ENCODE data around the gene MACIR. TPM values are rescaled to one million over a fixed set of nuclear protein-coding genes. Genes with fewer than 3 reads are reported as not detected.
A peak's percentile ranks its signal among the peaks of the same experiment; 100 is the strongest.

Gene MACIR
- total and polyA plus RNA-seq, 2 of the 13 experiments (the other 11 are each of a cell fraction or from before 2014, with no cell fraction given), result 2.4 to 4.4 TPM

- TF ChIP-seq CTCF (CRISPR knock-in tag; IDR thresholded peaks at IDR 0.05) (0 out of 2 replicates have a peak, but pooled peaks have one; percentile 3), PITX1 (CRISPR knock-in tag; IDR thresholded peaks at IDR 0.05) (no peak), MEIS1 (CRISPR knock-in tag; IDR thresholded peaks at IDR 0.05; ENCODE audit: borderline replicate concordance) (no peak), NRL (CRISPR knock-in tag; IDR thresholded peaks at IDR 0.05; ENCODE audit: borderline replicate concordance) (peak; percentile 67; the same call in 1 of the 2 replicates), ZNF510 (CRISPR knock-in tag; IDR thresholded peaks at IDR 0.05; ENCODE audit: low read depth) (no peak), KMT2B (CRISPR knock-in tag; IDR thresholded peaks at IDR 0.05) (peak; percentile 50; the same call in 1 of the 2 replicates), MYNN (CRISPR knock-in tag; IDR thresholded peaks at IDR 0.05; ENCODE audit: low read depth) (no peak), ZNF552 (CRISPR knock-in tag; IDR thresholded peaks at IDR 0.05; ENCODE audit: borderline replicate concordance) (peak; percentile 47; the same call in 1 of the 2 replicates), GMEB1 (CRISPR knock-in tag; IDR thresholded peaks at IDR 0.05; ENCODE audit: borderline replicate concordance) (peak; percentile 43; the same call in 1 of the 2 replicates), ZIK1 (CRISPR knock-in tag; IDR thresholded peaks at IDR 0.05; ENCODE audit: borderline replicate concordance, low read depth) (0 out of 2 replicates have a peak, but pooled peaks have one; percentile 36), ZNF766 (CRISPR knock-in tag; IDR thresholded peaks at IDR 0.05; ENCODE audit: borderline replicate concordance) (peak; percentile 80; the same call in 1 of the 2 replicates), NCOA1 (CRISPR knock-in tag; IDR thresholded peaks at IDR 0.05) (0 out of 2 replicates have a peak, but pooled peaks have one; percentile 14), FOSL2 (CRISPR knock-in tag; IDR thresholded peaks at IDR 0.05) (no peak), HNRNPUL1 (IDR thresholded peaks at IDR 0.05; ENCODE audit: low read depth, low read length) (no peak), ASH2L (IDR thresholded peaks at IDR 0.05; ENCODE audit: insufficient read length, low read depth, low read length) (peak; percentile 50), PAF1 (CRISPR knock-in tag; IDR thresholded peaks at IDR 0.05) (no peak), NPAS2 (CRISPR knock-in tag; IDR thresholded peaks at IDR 0.05; ENCODE audit: borderline replicate concordance) (no peak), ZNF768 (CRISPR knock-in tag; IDR thresholded peaks at IDR 0.05) (peak; percentile 51; the same call in 1 of the 2 replicates), ZNF605 (CRISPR knock-in tag; IDR thresholded peaks at IDR 0.05) (peak; percentile 78), DNMT3B (CRISPR knock-in tag; conservative IDR thresholded peaks at IDR 0.05) (no peak), RARG (CRISPR knock-in tag; IDR thresholded peaks at IDR 0.05; ENCODE audit: low read depth) (no peak), ELF3 (CRISPR knock-in tag; IDR thresholded peaks at IDR 0.05) (no peak), TBX2 (CRISPR knock-in tag; IDR thresholded peaks at IDR 0.05; ENCODE audit: borderline replicate concordance) (peak; percentile 72), STAT5B (CRISPR knock-in tag; IDR thresholded peaks at IDR 0.05) (no peak), EED (CRISPR knock-in tag; IDR thresholded peaks at IDR 0.05) (peak; percentile 59; the same call in 1 of the 2 replicates), PHF20 (CRISPR knock-in tag; IDR thresholded peaks at IDR 0.05) (no peak), MYC (CRISPR knock-in tag; IDR thresholded peaks at IDR 0.05; ENCODE audit: borderline replicate concordance) (peak; percentile 19), BRD4 (CRISPR knock-in tag; IDR thresholded peaks at IDR 0.05) (no peak)
Measured at GRCh38 chr5:103258957-103259704, 568 bp downstream of the MACIR start (continued).

All from HepG2 (cell line).